SK-N-SH treated with all-trans-retinoic acid at 6 μM for 48 hours (cell line): ENCODE data around the gene MNAT1.

Experiments
- ARNTL ChIP-seq: fragments of 450-650 bp; formaldehyde crosslinking; IDR thresholded peaks from 2 replicates; pipeline ENCODE4 v1.5.0; 2020; ENCODE audit warnings: low read depth, mild to moderate bottlenecking, moderate library complexity, borderline replicate concordance
- CREB5 ChIP-seq: fragments of 250-450 bp; sonication (Bioruptor Pico); IDR thresholded peaks from 2 replicates; pipeline ENCODE4 v1.5.1; 2020; ENCODE audit warnings: low read depth, mild to moderate bottlenecking, moderate library complexity
- CSDC2 ChIP-seq: fragments of 250-450 bp; sonication (Bioruptor Pico); IDR thresholded peaks from 2 replicates; pipeline ENCODE4 v1.5.0; 2020; ENCODE audit warnings: mild to moderate bottlenecking, moderate library complexity
- PATZ1 ChIP-seq: fragments of 250-450 bp; sonication (Bioruptor Pico); IDR thresholded peaks from 2 replicates; pipeline ENCODE4 v1.8.0; 2020; ENCODE audit warnings: mild to moderate bottlenecking, moderate library complexity, borderline replicate concordance
- PPARA ChIP-seq: fragments of 250-450 bp; sonication (Bioruptor Pico); IDR thresholded peaks from 2 replicates; pipeline ENCODE4 v1.5.0; 2020; ENCODE audit warnings: mild to moderate bottlenecking, borderline replicate concordance
- ZC3H10 ChIP-seq: fragments of 250-450 bp; sonication (Bioruptor Pico); IDR thresholded peaks from 2 replicates; pipeline ENCODE4 v1.5.1; 2021; ENCODE audit warnings: mild to moderate bottlenecking, moderate library complexity
- TF ChIP-seq, protein P1 (sequence below): fragments of 250-450 bp; sonication (Bioruptor Pico); IDR thresholded peaks from 2 replicates; pipeline ENCODE4 v1.8.0; 2021; ENCODE audit warnings: low read depth, mild to moderate bottlenecking, moderate library complexity, borderline replicate concordance
- TF ChIP-seq, protein P2 (sequence below): fragments of 250-450 bp; sonication (Bioruptor Pico); IDR thresholded peaks from 2 replicates; pipeline ENCODE4 v1.5.0; 2020; ENCODE audit warnings: mild to moderate bottlenecking, moderate library complexity

DNA sequence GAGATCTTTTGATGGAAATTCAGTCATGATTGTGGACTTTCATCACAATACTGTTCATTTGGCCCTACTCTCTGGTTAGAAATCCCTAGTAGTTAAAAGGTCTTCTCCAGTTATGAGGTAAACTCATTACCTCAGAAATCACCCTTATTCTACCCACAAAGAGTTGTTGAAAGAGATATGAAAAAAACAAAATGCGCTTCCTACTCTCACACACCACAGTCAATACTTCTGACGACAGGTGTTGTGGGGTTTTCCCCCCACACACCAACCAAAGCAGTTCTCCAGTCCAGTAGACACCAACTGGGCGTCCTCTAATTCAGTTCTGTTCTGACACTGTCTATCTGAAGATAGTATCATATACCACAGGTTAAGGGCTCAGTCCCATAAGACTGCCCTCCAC lies 191.4 kb downstream of the MNAT1 start:
- TF ChIP-seq PPARA (no peak), CREB5 (CRISPR knock-in tag) (no peak), ZC3H10 (CRISPR knock-in tag) (no peak), PATZ1 (no peak), ARNTL (no peak), CSDC2 (CRISPR knock-in tag) (no peak)
- TF ChIP-seq, protein P1, sequence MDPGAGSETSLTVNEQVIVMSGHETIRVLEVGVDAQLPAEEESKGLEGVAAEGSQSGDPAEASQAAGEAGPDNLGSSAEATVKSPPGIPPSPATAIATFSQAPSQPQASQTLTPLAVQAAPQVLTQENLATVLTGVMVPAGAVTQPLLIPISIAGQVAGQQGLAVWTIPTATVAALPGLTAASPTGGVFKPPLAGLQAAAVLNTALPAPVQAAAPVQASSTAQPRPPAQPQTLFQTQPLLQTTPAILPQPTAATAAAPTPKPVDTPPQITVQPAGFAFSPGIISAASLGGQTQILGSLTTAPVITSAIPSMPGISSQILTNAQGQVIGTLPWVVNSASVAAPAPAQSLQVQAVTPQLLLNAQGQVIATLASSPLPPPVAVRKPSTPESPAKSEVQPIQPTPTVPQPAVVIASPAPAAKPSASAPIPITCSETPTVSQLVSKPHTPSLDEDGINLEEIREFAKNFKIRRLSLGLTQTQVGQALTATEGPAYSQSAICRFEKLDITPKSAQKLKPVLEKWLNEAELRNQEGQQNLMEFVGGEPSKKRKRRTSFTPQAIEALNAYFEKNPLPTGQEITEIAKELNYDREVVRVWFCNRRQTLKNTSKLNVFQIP (CRISPR knock-in tag), result no peak
- TF ChIP-seq, protein P2, sequence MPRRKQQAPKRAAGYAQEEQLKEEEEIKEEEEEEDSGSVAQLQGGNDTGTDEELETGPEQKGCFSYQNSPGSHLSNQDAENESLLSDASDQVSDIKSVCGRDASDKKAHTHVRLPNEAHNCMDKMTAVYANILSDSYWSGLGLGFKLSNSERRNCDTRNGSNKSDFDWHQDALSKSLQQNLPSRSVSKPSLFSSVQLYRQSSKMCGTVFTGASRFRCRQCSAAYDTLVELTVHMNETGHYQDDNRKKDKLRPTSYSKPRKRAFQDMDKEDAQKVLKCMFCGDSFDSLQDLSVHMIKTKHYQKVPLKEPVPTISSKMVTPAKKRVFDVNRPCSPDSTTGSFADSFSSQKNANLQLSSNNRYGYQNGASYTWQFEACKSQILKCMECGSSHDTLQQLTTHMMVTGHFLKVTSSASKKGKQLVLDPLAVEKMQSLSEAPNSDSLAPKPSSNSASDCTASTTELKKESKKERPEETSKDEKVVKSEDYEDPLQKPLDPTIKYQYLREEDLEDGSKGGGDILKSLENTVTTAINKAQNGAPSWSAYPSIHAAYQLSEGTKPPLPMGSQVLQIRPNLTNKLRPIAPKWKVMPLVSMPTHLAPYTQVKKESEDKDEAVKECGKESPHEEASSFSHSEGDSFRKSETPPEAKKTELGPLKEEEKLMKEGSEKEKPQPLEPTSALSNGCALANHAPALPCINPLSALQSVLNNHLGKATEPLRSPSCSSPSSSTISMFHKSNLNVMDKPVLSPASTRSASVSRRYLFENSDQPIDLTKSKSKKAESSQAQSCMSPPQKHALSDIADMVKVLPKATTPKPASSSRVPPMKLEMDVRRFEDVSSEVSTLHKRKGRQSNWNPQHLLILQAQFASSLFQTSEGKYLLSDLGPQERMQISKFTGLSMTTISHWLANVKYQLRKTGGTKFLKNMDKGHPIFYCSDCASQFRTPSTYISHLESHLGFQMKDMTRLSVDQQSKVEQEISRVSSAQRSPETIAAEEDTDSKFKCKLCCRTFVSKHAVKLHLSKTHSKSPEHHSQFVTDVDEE (CRISPR knock-in tag), result no peak
